ENCODE measurements around the gene SPAG5. TPM values are rescaled to one million over a fixed set of nuclear protein-coding genes. Genes with fewer than 3 reads are reported as not detected.

The SPAG5 gene
- total RNA-seq, 1 experiment from 2014 or later: 219 TPM

- CTCF ChIA-PET: no interaction called here
- TF ChIP-seq EZH2 (IDR thresholded peaks at IDR 0.05; ENCODE audit: borderline replicate concordance, low read depth, low read length, poor library complexity, severe bottlenecking): no peak
- TF ChIP-seq, protein P1, sequence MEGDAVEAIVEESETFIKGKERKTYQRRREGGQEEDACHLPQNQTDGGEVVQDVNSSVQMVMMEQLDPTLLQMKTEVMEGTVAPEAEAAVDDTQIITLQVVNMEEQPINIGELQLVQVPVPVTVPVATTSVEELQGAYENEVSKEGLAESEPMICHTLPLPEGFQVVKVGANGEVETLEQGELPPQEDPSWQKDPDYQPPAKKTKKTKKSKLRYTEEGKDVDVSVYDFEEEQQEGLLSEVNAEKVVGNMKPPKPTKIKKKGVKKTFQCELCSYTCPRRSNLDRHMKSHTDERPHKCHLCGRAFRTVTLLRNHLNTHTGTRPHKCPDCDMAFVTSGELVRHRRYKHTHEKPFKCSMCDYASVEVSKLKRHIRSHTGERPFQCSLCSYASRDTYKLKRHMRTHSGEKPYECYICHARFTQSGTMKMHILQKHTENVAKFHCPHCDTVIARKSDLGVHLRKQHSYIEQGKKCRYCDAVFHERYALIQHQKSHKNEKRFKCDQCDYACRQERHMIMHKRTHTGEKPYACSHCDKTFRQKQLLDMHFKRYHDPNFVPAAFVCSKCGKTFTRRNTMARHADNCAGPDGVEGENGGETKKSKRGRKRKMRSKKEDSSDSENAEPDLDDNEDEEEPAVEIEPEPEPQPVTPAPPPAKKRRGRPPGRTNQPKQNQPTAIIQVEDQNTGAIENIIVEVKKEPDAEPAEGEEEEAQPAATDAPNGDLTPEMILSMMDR (conservative IDR thresholded peaks at IDR 0.05; ENCODE audit: low read depth, low read length): no peak
- Histone ChIP-seq H3K4me3 (ENCODE audit: low read depth, low read length, poor library complexity, severe bottlenecking) (no peak overlapping the region), H3K27me3 (replicated peaks; ENCODE audit: insufficient read depth, low read depth, low read length, poor library complexity) (no peaks in the 10 kb centered on the region), H3K9me3 (ENCODE audit: low read depth, low read length, poor library complexity, severe bottlenecking) (no peaks in the 10 kb centered on the region), H3K27ac (ENCODE audit: low read depth, low read length, poor library complexity, severe bottlenecking) (no peak overlapping the region), H3K4me1 (ENCODE audit: insufficient read depth, low read length, poor library complexity, severe bottlenecking) (peaks cover 16% of the 10 kb centered on the region), H3K36me3 (ENCODE audit: insufficient read depth, low read length, poor library complexity, severe bottlenecking) (peaks cover 35% of the 10 kb centered on the region)
- no peak for DNase-seq (ENCODE audit: low spot score)
- intact Hi-C loops (cut with micrococcal nuclease; ENCODE audit: unreplicated experiment): loop anchor here (5.0 kb wide), 1 partner anchor 47 kb away; no protein-coding TSS in a partner anchor
- no TSS peak for BruUV-seq (replicated peaks)
- POLR2A ChIA-PET (ENCODE audit: low non-redundant PET): no interaction called here
Observed at GRCh38 chr17:28575126-28575795, 23.6 kb downstream of the SPAG5 start.

DNA sequence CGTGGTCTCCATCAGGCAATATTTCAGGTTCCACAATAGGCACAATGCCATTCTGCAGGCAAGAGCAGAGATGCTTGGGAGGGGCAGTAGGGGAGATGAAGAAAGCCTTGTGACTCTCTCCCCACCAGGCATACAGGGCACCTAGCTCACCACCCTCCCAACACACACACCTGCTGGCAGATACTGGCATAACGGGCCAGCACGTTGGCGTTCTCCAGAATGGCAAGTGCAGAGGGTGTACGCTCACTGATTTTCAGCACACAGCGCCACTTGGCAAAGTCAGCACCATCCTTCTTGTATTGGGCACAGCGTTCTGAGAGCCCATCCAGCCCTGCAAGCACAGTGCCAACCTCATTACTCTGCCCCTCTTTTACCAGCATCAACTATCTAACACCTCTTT, 24.3 kb downstream of the SPAG5 start:
- Histone ChIP-seq H3K4me3 (ENCODE audit: low read depth, low read length, poor library complexity, severe bottlenecking) (no peak overlapping the region), H3K27ac (ENCODE audit: low read depth, low read length, poor library complexity, severe bottlenecking) (no peak overlapping the region), H3K4me1 (ENCODE audit: insufficient read depth, low read length, poor library complexity, severe bottlenecking) (peaks cover 22% of the 10 kb centered on the region), H3K36me3 (ENCODE audit: insufficient read depth, low read length, poor library complexity, severe bottlenecking) (peaks cover 28% of the 10 kb centered on the region), H3K9me3 (ENCODE audit: low read depth, low read length, poor library complexity, severe bottlenecking) (no peaks in the 10 kb centered on the region), H3K27me3 (replicated peaks; ENCODE audit: insufficient read depth, low read depth, low read length, poor library complexity) (no peaks in the 10 kb centered on the region)
- POLR2A ChIA-PET (ENCODE audit: low non-redundant PET): no interaction called here
- no TSS peak for BruUV-seq (replicated peaks)
- TF ChIP-seq, protein P1 (conservative IDR thresholded peaks at IDR 0.05; ENCODE audit: low read depth, low read length): no peak
- TF ChIP-seq EZH2 (IDR thresholded peaks at IDR 0.05; ENCODE audit: borderline replicate concordance, low read depth, low read length, poor library complexity, severe bottlenecking): no peak
- CTCF ChIA-PET: no interaction called here
- DNase-seq (ENCODE audit: low spot score): no peak
- intact Hi-C loops (cut with micrococcal nuclease; ENCODE audit: unreplicated experiment): no loop called here

- TF ChIP-seq, protein P1 (conservative IDR thresholded peaks at IDR 0.05; ENCODE audit: low read depth, low read length): no peak
- TF ChIP-seq EZH2 (IDR thresholded peaks at IDR 0.05; ENCODE audit: borderline replicate concordance, low read depth, low read length, poor library complexity, severe bottlenecking): no peak
- CTCF ChIA-PET: no interaction called here
- DNase-seq (ENCODE audit: low spot score): no peak
Observed at GRCh38 chr17:28573966-28574480, 24.8 kb downstream of the SPAG5 start.

More at GRCh38 chr17:28573966-28574480, 24.8 kb downstream of the SPAG5 start:
- Histone ChIP-seq H3K27ac (ENCODE audit: low read depth, low read length, poor library complexity, severe bottlenecking) (no peak overlapping the region), H3K4me3 (ENCODE audit: low read depth, low read length, poor library complexity, severe bottlenecking) (no peak overlapping the region), H3K9me3 (ENCODE audit: low read depth, low read length, poor library complexity, severe bottlenecking) (no peaks in the 10 kb centered on the region), H3K27me3 (replicated peaks; ENCODE audit: insufficient read depth, low read depth, low read length, poor library complexity) (no peaks in the 10 kb centered on the region), H3K36me3 (ENCODE audit: insufficient read depth, low read length, poor library complexity, severe bottlenecking) (peaks cover 23% of the 10 kb centered on the region), H3K4me1 (ENCODE audit: insufficient read depth, low read length, poor library complexity, severe bottlenecking) (peaks cover 22% of the 10 kb centered on the region)
- POLR2A ChIA-PET (ENCODE audit: low non-redundant PET): no interaction called here
- no TSS peak for BruUV-seq (replicated peaks)
- intact Hi-C loops (cut with micrococcal nuclease; ENCODE audit: unreplicated experiment): no loop called here

Data from A673 (cell line).